ENCODE data around the gene OPCML.

Gene OPCML

GRCh38 chr11:133072378-133072777, 459.9 kb downstream of the OPCML start:
- no peak for DNase-seq (ENCODE audit: low read depth)

- DNase-seq (ENCODE audit: low read depth), result no peak
Measured at GRCh38 chr11:133070791-133071190, 461.5 kb downstream of the OPCML start.

DNA sequence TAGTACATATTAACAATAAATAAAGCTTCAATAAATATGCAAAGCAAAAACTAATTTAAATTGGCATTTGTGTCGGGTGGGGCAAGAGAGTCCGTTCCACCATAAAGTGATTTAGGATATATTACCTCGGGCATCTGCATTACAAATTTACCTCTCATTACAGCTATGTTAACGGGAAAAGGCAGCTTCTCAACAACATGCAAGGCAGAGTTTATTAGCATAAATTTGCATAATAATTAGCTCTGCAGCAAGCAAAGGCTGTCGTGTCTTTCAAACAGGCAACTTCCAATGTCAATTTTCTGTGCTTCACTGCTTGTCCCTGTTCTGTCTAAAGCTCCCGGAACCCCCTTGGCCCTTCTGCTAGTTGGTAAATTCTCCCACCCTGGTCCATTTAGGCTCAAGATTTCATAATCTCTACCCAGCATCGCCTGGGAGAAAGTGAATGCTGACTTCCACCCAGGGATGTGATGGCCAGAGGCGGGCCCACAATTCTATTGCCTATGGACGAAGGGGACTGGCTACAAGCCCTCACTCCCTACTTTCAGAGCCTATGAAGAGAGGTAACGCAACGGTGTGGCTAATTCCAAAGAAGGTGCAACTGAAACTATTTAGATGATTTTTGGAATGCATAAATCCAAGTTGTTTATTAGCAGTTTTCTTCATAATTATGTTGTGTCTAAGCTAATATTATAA, 462.1 kb downstream of the OPCML start:
- DNase-seq (ENCODE audit: low read depth), result no peak

- peak; percentile 15 for DNase-seq (ENCODE audit: low read depth)
Measured at GRCh38 chr11:133065847-133066485, 466.3 kb downstream of the OPCML start.

GRCh38 chr11:133064961-133065360, 467.3 kb downstream of the OPCML start:
- no peak for DNase-seq (ENCODE audit: low read depth)

GRCh38 chr11:133064152-133064877, 468.0 kb downstream of the OPCML start:
- DNase-seq (ENCODE audit: low read depth), result no peak

DNA sequence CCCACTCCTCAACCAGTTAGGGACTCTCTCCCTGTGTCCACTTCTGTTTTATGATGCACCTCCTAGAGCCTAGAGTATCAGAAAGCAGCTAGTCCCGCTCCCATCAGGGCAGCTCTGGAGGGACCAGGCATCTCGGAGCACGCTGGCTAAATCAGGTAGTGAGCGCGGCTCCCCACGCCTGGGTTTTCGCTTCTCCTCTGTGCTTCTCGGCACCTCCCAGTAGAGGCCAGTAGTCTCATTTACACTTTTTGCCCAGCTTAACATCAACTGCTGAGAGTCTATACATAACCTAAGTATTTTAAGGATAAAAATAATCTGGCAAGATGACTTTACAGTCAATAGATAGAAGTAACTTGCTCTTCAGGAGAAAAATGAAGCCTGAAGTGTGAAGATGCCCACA, 473.8 kb downstream of the OPCML start:
- DNase-seq (ENCODE audit: low read depth), result no peak

- no peak for DNase-seq (ENCODE audit: low read depth)
Measured at GRCh38 chr11:133053124-133053776, 479.1 kb downstream of the OPCML start.

GRCh38 chr11:133052537-133052936, 479.8 kb downstream of the OPCML start:
- no peak for DNase-seq (ENCODE audit: low read depth)

GRCh38 chr11:133049244-133050019, 482.9 kb downstream of the OPCML start:
- DNase-seq (ENCODE audit: low read depth), result no peak

DNA sequence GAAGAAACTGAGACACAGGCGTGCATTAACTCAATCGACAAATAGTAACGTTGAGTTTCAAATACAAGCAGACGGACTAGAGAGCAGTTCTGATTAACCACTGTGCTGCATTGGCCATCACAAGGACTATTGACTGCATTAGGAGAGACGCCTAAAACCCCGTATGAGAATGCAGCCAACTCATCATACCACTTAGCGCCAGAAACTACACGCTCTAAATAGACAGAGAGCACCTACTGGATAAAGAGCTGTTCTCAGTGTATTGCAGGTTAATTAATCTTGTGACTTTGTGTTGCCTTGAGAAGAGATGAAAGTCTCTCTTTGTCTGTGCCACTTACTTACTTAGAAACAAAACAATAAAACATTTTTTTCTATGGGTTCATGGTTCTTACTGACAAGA, 484.0 kb downstream of the OPCML start:
- DNase-seq (ENCODE audit: low read depth), result no peak

GRCh38 chr11:133047771-133048115, 484.6 kb downstream of the OPCML start:
- DNase-seq (ENCODE audit: low read depth), result no peak

DNA sequence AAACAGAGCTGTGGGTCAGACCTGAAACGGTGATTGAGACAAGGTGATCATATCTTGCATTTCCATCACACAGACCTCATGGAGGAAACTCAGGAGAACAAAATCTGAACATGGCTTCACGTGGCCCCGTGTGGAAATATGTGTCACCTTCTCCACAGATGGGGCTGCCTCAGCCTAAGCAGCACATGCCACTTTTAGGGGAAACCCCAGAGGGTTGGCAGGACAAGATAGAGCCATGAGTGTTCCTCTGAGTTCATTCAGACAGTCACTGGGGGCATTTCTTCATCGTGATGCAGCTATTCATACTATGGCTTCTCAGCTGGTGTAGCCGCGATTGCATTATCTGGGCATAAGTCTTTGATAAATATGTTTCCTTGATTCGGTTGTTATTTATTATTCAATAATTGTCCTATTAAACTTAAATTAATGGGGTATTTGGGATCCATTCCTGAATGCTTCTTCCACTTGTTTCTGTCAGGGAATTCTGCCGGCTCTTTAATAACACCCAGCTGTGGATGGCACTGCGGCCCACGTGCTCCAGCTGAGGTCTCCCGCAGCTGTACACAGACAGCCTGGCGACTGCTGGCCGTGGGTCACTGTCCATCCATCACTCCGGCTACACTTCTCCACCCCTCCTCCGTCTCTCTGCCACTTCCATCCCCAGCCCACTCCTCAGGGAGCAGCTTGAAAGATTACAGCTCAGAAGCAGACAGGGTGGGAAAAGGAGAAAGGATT, 485.1 kb downstream of the OPCML start:
- DNase-seq (ENCODE audit: low read depth), result no peak

DNA sequence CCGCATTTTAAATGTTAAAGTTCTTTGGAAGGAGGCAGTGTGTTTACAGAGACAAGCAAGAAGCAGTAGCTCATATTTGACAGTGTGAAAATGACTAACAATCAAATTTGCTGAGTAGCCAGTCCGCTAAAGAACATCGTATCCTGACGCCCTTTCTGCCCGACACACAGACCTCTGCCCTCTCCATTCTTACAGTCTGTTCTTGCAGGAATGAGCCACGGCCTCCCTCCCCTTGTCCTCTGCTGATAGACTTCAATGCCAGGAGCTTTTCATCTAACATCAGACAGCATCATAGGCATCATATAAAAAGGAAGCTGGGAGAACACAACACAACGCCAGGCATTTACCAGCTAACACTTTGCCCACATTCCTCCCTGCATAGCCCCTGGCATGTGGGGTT, 486.0 kb downstream of the OPCML start:
- no peak for DNase-seq (ENCODE audit: low read depth)

GRCh38 chr11:133041928-133042882, 490.1 kb downstream of the OPCML start:
- DNase-seq (ENCODE audit: low read depth), result no peak

DNA sequence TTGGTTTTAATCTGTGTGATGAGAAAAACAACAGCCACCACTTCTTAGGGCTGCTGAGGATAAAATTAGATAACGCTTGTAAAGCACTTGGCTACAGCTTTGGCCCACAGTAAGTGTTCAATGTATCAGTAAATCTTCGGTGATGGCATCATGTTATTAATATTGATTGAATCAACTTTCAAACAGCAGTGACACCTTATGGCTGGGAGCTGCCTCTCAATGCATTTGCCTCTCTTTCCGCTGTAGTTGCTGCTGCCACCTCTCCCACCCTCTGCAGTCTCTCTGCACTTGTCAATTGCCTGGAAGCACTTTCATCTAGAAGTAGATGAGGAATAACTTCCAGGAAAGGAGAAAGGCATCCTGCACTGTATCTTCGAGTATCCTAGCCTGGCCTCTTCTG, 491.1 kb downstream of the OPCML start:
- no peak for DNase-seq (ENCODE audit: low read depth)

GRCh38 chr11:133040289-133040900, 491.9 kb downstream of the OPCML start:
- DNase-seq (ENCODE audit: low read depth), result peak; percentile 68

- no peak for DNase-seq (ENCODE audit: low read depth)
Measured at GRCh38 chr11:133038850-133039249, 493.5 kb downstream of the OPCML start.

DNA sequence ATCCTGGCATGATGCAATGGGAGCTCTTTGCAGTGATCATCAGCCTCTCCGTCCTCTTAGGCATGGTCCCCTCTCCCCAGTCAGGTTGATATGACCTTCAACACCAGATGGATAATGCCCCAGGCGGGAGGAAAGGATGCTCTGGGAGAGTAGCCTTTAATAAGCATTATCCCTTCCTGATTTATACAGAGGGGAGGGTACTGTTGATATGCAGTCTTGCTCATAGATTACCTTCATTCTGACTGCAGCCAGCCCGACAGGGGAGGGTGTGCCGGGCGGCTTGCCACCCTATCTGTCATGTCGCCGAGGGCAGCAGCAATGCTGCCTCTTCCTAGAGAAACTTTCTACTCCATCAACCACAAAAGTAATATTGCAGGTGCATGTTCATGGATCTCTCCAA, 497.4 kb downstream of the OPCML start:
- no peak for DNase-seq (ENCODE audit: low read depth)

- no peak for DNase-seq (ENCODE audit: low read depth)
Measured at GRCh38 chr11:133029107-133029506, 503.2 kb downstream of the OPCML start.

Data from HS-5 (cell line).